ENCODE measurements around the gene MED13L. TPM values are rescaled to one million over a fixed set of nuclear protein-coding genes. Genes with fewer than 3 reads are reported as not detected.
"Not testable (repeated sequence)": the region's sequence is repeated elsewhere in the genome, so short reads cannot be mapped to it uniquely, and the experiment has no call there.

Gene MED13L
- polyA plus RNA-seq, 1 donor = 83.4 TPM

GRCh38 chr12:116015525-116015924 lies 262.0 kb downstream of the MED13L start:
- DNase-seq = peak; percentile 30

GRCh38 chr12:116012757-116013156 lies 264.7 kb downstream of the MED13L start:
- no peak for DNase-seq

- DNase-seq = no peak
Measured at GRCh38 chr12:116011217-116011616, 266.3 kb downstream of the MED13L start.

GRCh38 chr12:116010467-116010866 lies 267.0 kb downstream of the MED13L start:
- no peak for DNase-seq

GRCh38 chr12:116009805-116010204 lies 267.7 kb downstream of the MED13L start:
- DNase-seq = no peak

- DNase-seq = no peak
Measured at GRCh38 chr12:116006141-116006540, 271.4 kb downstream of the MED13L start.

GRCh38 chr12:116002890-116003536 lies 274.5 kb downstream of the MED13L start:
- no peak for DNase-seq

- no peak for DNase-seq
Measured at GRCh38 chr12:116000252-116000651, 277.2 kb downstream of the MED13L start.

- no peak for DNase-seq
Measured at GRCh38 chr12:115999582-115999981, 277.9 kb downstream of the MED13L start.

GRCh38 chr12:115998794-115999478 lies 278.6 kb downstream of the MED13L start:
- peak; percentile 13 for DNase-seq

GRCh38 chr12:115998119-115998633 lies 279.3 kb downstream of the MED13L start:
- DNase-seq = peak; percentile 51

- DNase-seq = no peak
Measured at GRCh38 chr12:115993737-115994136, 283.8 kb downstream of the MED13L start.

- DNase-seq = no peak
Measured at GRCh38 chr12:115990241-115990640, 287.3 kb downstream of the MED13L start.

- DNase-seq = no peak
Measured at GRCh38 chr12:115988625-115989563, 288.6 kb downstream of the MED13L start.

- DNase-seq = no peak
Measured at GRCh38 chr12:115988212-115988611, 289.3 kb downstream of the MED13L start.

- DNase-seq = no peak
Measured at GRCh38 chr12:115984616-115985015, 292.9 kb downstream of the MED13L start.

- DNase-seq = no peak
Measured at GRCh38 chr12:115983226-115983798, 294.2 kb downstream of the MED13L start.

- no peak for DNase-seq
Measured at GRCh38 chr12:115980339-115980738, 297.2 kb downstream of the MED13L start.

GRCh38 chr12:115979851-115980250 lies 297.6 kb downstream of the MED13L start:
- DNase-seq = no peak

GRCh38 chr12:115979351-115979750 lies 298.1 kb downstream of the MED13L start:
- DNase-seq = no peak

- DNase-seq = not testable (repeated sequence)
Measured at GRCh38 chr12:115976829-115977228, 300.7 kb downstream of the MED13L start.

- DNase-seq = no peak
Measured at GRCh38 chr12:115975411-115975810, 302.1 kb downstream of the MED13L start.

Measured in left kidney (tissue), 2 donors.